GM20000 (cell line): ENCODE results near the gene AKAP6.

ENCODE experiments used
- DNase-seq: peaks from one replicate; pipeline ENCODE4 v3.0.0; 2012; ENCODE audit warnings: low spot score
- TF ChIP-seq, protein P1 (sequence below): IDR thresholded peaks from 2 replicates; pipeline ENCODE4 v1.5.1; 2012; ENCODE audit warnings: mild to moderate bottlenecking, control low read depth; ENCODE audit errors: extremely low read depth, missing control alignments

AKAP6 gene

GRCh38 chr14:32492457-32492856 lies 163.4 kb downstream of the AKAP6 start:
- DNase-seq, result no peak
- TF ChIP-seq, protein P1, sequence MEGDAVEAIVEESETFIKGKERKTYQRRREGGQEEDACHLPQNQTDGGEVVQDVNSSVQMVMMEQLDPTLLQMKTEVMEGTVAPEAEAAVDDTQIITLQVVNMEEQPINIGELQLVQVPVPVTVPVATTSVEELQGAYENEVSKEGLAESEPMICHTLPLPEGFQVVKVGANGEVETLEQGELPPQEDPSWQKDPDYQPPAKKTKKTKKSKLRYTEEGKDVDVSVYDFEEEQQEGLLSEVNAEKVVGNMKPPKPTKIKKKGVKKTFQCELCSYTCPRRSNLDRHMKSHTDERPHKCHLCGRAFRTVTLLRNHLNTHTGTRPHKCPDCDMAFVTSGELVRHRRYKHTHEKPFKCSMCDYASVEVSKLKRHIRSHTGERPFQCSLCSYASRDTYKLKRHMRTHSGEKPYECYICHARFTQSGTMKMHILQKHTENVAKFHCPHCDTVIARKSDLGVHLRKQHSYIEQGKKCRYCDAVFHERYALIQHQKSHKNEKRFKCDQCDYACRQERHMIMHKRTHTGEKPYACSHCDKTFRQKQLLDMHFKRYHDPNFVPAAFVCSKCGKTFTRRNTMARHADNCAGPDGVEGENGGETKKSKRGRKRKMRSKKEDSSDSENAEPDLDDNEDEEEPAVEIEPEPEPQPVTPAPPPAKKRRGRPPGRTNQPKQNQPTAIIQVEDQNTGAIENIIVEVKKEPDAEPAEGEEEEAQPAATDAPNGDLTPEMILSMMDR, result no peak

DNA sequence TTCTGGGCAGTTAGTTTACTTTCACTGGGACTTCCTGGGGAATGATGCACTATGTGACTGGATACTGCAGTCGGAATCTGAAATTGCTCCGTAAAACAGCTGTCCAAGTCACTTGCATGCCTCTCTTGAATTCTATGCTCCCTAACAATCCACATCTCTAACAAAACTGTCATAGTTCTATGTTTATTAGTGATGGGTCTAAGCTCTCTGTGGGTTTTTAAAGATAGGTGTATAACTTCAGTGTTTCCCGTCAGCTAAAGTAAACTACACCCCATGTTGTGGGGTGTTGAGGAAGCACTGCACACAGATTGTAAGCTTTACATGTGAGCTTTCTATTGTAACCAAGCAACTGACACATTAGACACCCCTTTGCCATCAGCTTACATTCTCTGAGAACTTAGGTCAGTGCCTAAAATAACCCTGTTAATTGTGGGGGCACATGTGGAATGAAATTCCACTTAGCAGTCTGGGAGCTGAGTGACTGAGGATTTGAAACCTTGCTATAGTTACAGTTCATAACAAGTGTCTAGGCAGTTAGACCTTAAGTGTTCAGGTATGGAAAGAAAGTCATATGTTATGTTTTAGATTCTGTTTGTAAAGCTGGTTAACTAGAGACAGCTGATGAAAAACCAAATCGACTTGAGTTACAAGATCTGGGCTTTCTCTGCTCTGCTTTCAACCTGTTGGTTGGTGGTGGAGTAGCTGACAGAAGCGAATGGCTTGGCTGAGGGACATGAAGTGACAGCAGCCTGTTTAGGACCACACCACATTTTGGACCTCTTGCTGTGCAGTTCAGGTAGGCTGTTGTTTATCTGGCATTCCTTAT lies 165.7 kb downstream of the AKAP6 start:
- no peak for DNase-seq
- TF ChIP-seq, protein P1, result no peak

- DNase-seq, result no peak
- TF ChIP-seq, protein P1, result no peak
Observed at GRCh38 chr14:32495435-32495734, 166.3 kb downstream of the AKAP6 start.

- DNase-seq, result no peak
- TF ChIP-seq, protein P1, result no peak
Observed at GRCh38 chr14:32497248-32497647, 168.2 kb downstream of the AKAP6 start.

DNA sequence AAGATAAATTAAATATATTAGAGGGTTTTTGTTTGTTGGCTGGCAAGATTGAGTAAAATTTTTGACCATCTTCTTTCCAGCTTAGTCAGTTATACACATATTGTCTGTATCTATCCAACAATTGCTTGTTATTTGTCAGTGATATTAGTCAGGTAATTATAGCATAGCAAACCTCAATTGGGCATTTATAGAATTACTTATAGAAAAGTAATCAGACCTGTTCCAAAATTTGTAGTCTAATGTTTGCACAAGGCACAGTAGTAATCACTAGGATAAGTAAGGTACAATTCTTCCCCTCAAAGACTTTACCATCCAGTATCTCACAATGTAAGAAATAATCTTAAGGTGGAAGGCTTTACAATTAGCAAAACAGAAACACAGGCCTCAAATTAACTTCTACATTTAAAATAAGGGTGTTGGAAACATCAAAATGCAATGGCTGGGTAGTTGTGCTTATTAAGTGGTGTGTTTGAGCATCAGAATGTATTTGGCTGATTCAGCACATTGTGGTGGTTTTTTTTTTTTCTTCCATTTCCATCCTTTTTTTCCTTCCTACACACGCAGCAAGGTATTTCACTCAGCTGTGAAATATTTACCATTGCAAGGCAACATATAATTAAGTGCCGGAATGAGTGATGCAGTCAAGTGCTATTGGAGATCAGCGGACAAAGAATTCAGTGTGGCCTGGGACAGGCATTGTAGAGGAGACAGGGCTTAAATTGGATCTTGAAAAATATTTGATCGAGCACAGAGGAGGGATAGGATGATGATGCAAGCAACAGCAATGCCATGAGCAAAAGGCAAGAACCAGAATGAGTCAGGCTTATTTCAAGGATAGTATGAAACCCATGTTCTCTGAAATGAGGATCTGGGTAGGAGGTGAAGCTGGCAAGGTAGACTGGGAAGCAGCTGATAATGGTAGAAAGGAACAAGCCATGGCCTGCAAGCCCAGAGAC lies 178.2 kb downstream of the AKAP6 start:
- DNase-seq, result no peak

DNA sequence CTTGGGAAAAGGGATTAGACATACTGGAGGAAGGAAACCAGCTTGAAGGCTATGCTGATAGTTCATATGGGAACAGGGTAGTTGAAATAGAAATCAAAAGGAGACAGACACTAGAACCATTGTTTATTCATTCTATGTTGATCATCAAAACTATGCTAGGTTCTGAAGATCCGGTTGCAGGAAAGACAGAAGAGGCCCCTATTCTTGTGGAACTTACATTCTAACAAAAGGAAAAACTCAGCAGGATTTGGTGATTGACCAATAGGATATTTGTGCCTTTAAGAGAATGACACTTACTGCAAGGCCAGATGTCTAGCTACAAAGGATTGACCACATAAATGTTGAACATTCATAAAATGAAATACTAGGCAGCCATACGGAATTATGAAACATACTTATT lies 179.2 kb downstream of the AKAP6 start:
- TF ChIP-seq, protein P1, result no peak
- DNase-seq, result no peak

More for the DNA sequence above, 178.2 kb downstream of the AKAP6 start:
- TF ChIP-seq, protein P1, result no peak

GRCh38 chr14:32509632-32510187 lies 180.6 kb downstream of the AKAP6 start:
- TF ChIP-seq, protein P1, result no peak
- DNase-seq, result no peak
